ENCODE data around the gene G0S2.

The G0S2 gene

GRCh38 chr1:209674957-209675564 lies at the start of gene G0S2:
Gene G0S2, plus strand, starts transcription at chr1:209675412. Its CDS starts 273 bp downstream, at chr1:209675685.
- peak; percentile 31 for DNase-seq

GRCh38 chr1:209625791-209626285 lies 49.4 kb upstream of the G0S2 start:
- DNase-seq, result no peak

- DNase-seq, result no peak
Observed at GRCh38 chr1:209626346-209627026, 48.7 kb upstream of the G0S2 start.

- no peak for DNase-seq
Observed at GRCh38 chr1:209627027-209627731, 48.0 kb upstream of the G0S2 start.

GRCh38 chr1:209627732-209628196 lies 47.4 kb upstream of the G0S2 start:
- peak; percentile 75 for DNase-seq

- DNase-seq, result no peak
Observed at GRCh38 chr1:209628618-209629299, 46.5 kb upstream of the G0S2 start.

GRCh38 chr1:209629621-209630382 lies 45.4 kb upstream of the G0S2 start:
- no peak for DNase-seq

- DNase-seq, result no peak
Observed at GRCh38 chr1:209630383-209631225, 44.6 kb upstream of the G0S2 start.

GRCh38 chr1:209633335-209633997 lies 41.7 kb upstream of the G0S2 start:
- DNase-seq, result no peak

GRCh38 chr1:209634005-209634737 lies 41.0 kb upstream of the G0S2 start:
- DNase-seq, result no peak

- no peak for DNase-seq
Observed at GRCh38 chr1:209635850-209636249, 39.4 kb upstream of the G0S2 start.

GRCh38 chr1:209641832-209642172 lies 33.4 kb upstream of the G0S2 start:
- no peak for DNase-seq

- no peak for DNase-seq
Observed at GRCh38 chr1:209642816-209643215, 32.4 kb upstream of the G0S2 start.

- DNase-seq, result no peak
Observed at GRCh38 chr1:209643285-209644020, 31.8 kb upstream of the G0S2 start.

- DNase-seq, result no peak
Observed at GRCh38 chr1:209645574-209646452, 29.4 kb upstream of the G0S2 start.

GRCh38 chr1:209646558-209646957 lies 28.7 kb upstream of the G0S2 start:
- no peak for DNase-seq

- no peak for DNase-seq
Observed at GRCh38 chr1:209647156-209647555, 28.1 kb upstream of the G0S2 start.

GRCh38 chr1:209648346-209648745 lies 26.9 kb upstream of the G0S2 start:
- DNase-seq, result no peak

All from CD4-positive, alpha-beta T cell treated with Interleukin-10 for 1 hour (primary cell).